ENCODE data around the gene KRT86. TPM values are rescaled to one million over a fixed set of nuclear protein-coding genes. Genes with fewer than 3 reads are reported as not detected.

KRT86 gene
- total and polyA plus RNA-seq, 4 experiments from 2014 or later = not detected

GRCh38 chr12:52316701-52317100, 42.3 kb downstream of the KRT86 start:
- POLR2A ChIA-PET (ENCODE audit: partially characterized antibody) = no interaction called here
- CTCF ChIA-PET (ENCODE audit: partially characterized antibody) = interaction anchor here (2.9 kb wide), 1 partner anchor 11 kb away, joined by 12 read pairs; no protein-coding TSS in a partner anchor
- H3K4me1 Mint-ChIP-seq = no peaks in the 10 kb centered on the region
- no peak for DNase-seq
- no peak overlapping the region for H3K4me3 ChIP-seq (ENCODE audit: low read length in 2 of 2)
- no peaks in the 10 kb centered on the region for H3K9me3 ChIP-seq (ENCODE audit: control insufficient read depth in 1 of 2, low read length in 2 of 2)
- no peaks in the 10 kb centered on the region for H3K36me3 Mint-ChIP-seq
- no peak overlapping the region for H3K27ac Mint-ChIP-seq
- intact Hi-C loops (cut with micrococcal nuclease) = no loop called here
- no peaks in the 10 kb centered on the region for H3K9me3 Mint-ChIP-seq
- no peak overlapping the region for H3K27ac ChIP-seq (ENCODE audit: low read depth, low read length)
- peaks cover 8% of the 10 kb centered on the region for H3K27me3 ChIP-seq (ENCODE audit: insufficient read depth, low read length)
- H3K4me3 Mint-ChIP-seq = no peak overlapping the region
- no peaks in the 10 kb centered on the region for H3K36me3 ChIP-seq (ENCODE audit: insufficient read depth, low read length)
- H3K4me1 ChIP-seq (ENCODE audit: insufficient read depth, low read length) = no peaks in the 10 kb centered on the region
- peaks cover 6 to 25% of the 10 kb centered on the region in 2 donors for H3K27me3 Mint-ChIP-seq

GRCh38 chr12:52317468-52318052, 43.1 kb downstream of the KRT86 start:
- intact Hi-C loops (cut with micrococcal nuclease) = no loop called here
- no peaks in the 10 kb centered on the region for H3K4me1 Mint-ChIP-seq
- H3K4me1 ChIP-seq (ENCODE audit: insufficient read depth, low read length) = no peaks in the 10 kb centered on the region
- no peak overlapping the region for H3K4me3 ChIP-seq (ENCODE audit: low read length in 2 of 2)
- H3K36me3 ChIP-seq (ENCODE audit: insufficient read depth, low read length) = no peaks in the 10 kb centered on the region
- no peak overlapping the region for H3K27ac ChIP-seq (ENCODE audit: low read depth, low read length)
- no peaks in the 10 kb centered on the region for H3K36me3 Mint-ChIP-seq
- peaks cover 11% of the 10 kb centered on the region for H3K27me3 ChIP-seq (ENCODE audit: insufficient read depth, low read length)
- CTCF ChIA-PET (ENCODE audit: partially characterized antibody) = interaction anchor here (1.3 kb wide), 1 partner anchor 10 kb away, joined by 3 read pairs; no protein-coding TSS in a partner anchor
- H3K9me3 Mint-ChIP-seq = no peaks in the 10 kb centered on the region
- H3K9me3 ChIP-seq (ENCODE audit: control insufficient read depth in 1 of 2, low read length in 2 of 2) = no peaks in the 10 kb centered on the region
- no peak overlapping the region for H3K27ac Mint-ChIP-seq
- H3K27me3 Mint-ChIP-seq = peaks cover 6 to 19% of the 10 kb centered on the region in 2 donors
- H3K4me3 Mint-ChIP-seq = no peak overlapping the region
- POLR2A ChIA-PET (ENCODE audit: partially characterized antibody) = no interaction called here
- no peak for DNase-seq

- H3K27me3 ChIP-seq (ENCODE audit: insufficient read depth, low read length) = peaks cover 11% of the 10 kb centered on the region
Measured at GRCh38 chr12:52318241-52318990, 44.0 kb downstream of the KRT86 start.

GRCh38 chr12:52319097-52319496, 44.7 kb downstream of the KRT86 start:
- ChIA-PET CTCF (ENCODE audit: partially characterized antibody) (interaction anchor here (1.1 to 1.5 kb wide), 5 partner anchors 9 to 162 kb away, joined by 3 to 5 read pairs (median 3); no protein-coding TSS in a partner anchor), POLR2A (ENCODE audit: partially characterized antibody) (no interaction called here)
- Histone ChIP-seq H3K36me3 (ENCODE audit: insufficient read depth, low read length) (no peaks in the 10 kb centered on the region), H3K27ac (ENCODE audit: low read depth, low read length) (no peak overlapping the region), H3K4me3 (ENCODE audit: low read length in 2 of 2) (no peak overlapping the region), H3K9me3 (ENCODE audit: control insufficient read depth in 1 of 2, low read length in 2 of 2) (no peaks in the 10 kb centered on the region), H3K27me3 (ENCODE audit: insufficient read depth, low read length) (peaks cover 11% of the 10 kb centered on the region), H3K4me1 (ENCODE audit: insufficient read depth, low read length) (no peaks in the 10 kb centered on the region)
- H3K4me3 Mint-ChIP-seq = no peak overlapping the region
- no peaks in the 10 kb centered on the region for H3K9me3 Mint-ChIP-seq
- no peaks in the 10 kb centered on the region for H3K36me3 Mint-ChIP-seq
- peak in 1 of 5 donors; percentile 4 for DNase-seq
- H3K27ac Mint-ChIP-seq = peak overlapping the region in 1 of 7 donors; percentile 47
- H3K27me3 Mint-ChIP-seq = peaks cover 12 to 18% of the 10 kb centered on the region in 2 donors
- H3K4me1 Mint-ChIP-seq = no peaks in the 10 kb centered on the region
- intact Hi-C loops (cut with micrococcal nuclease) = no loop called here

More at GRCh38 chr12:52318241-52318990, 44.0 kb downstream of the KRT86 start:
- Histone ChIP-seq H3K4me3 (ENCODE audit: low read length in 2 of 2) (no peak overlapping the region), H3K36me3 (ENCODE audit: insufficient read depth, low read length) (no peaks in the 10 kb centered on the region), H3K9me3 (ENCODE audit: control insufficient read depth in 1 of 2, low read length in 2 of 2) (no peaks in the 10 kb centered on the region), H3K4me1 (ENCODE audit: insufficient read depth, low read length) (no peaks in the 10 kb centered on the region), H3K27ac (ENCODE audit: low read depth, low read length) (no peak overlapping the region)
- intact Hi-C loops (cut with micrococcal nuclease) = no loop called here
- no peaks in the 10 kb centered on the region for H3K36me3 Mint-ChIP-seq
- H3K9me3 Mint-ChIP-seq = no peaks in the 10 kb centered on the region
- ChIA-PET CTCF (ENCODE audit: partially characterized antibody) (interaction anchor here (1.1 to 1.5 kb wide), 4 partner anchors 9 to 161 kb away, joined by 3 read pairs; no protein-coding TSS in a partner anchor), POLR2A (ENCODE audit: partially characterized antibody) (no interaction called here)
- H3K27me3 Mint-ChIP-seq = peaks cover 11 to 23% of the 10 kb centered on the region in 2 donors
- peak overlapping the region in 1 of 7 donors; percentile 15 for H3K27ac Mint-ChIP-seq
- no peaks in the 10 kb centered on the region for H3K4me1 Mint-ChIP-seq
- H3K4me3 Mint-ChIP-seq = no peak overlapping the region
- DNase-seq = no peak

- no peaks in the 10 kb centered on the region for H3K9me3 Mint-ChIP-seq
- CTCF ChIA-PET (ENCODE audit: partially characterized antibody) = interaction anchor here (1.1 to 2.4 kb wide), 3 partner anchors 10 to 559 kb away, joined by 3 to 5 read pairs (median 4); no protein-coding TSS in a partner anchor
- peak within 1 kb of the TSS in 1 of 7 donors; percentile 35 for H3K27ac Mint-ChIP-seq
- H3K4me1 Mint-ChIP-seq = no peaks in the 10 kb centered on the region
- H3K4me3 Mint-ChIP-seq = no peak within 1 kb of the TSS
- peaks cover 13 to 19% of the 10 kb centered on the region in 2 donors for H3K27me3 Mint-ChIP-seq
- DNase-seq = no peak
- intact Hi-C loops (cut with micrococcal nuclease) = no loop called here
- Histone ChIP-seq H3K4me1 (ENCODE audit: insufficient read depth, low read length) (no peaks in the 10 kb centered on the region), H3K36me3 (ENCODE audit: insufficient read depth, low read length) (no peaks in the 10 kb centered on the region), H3K9me3 (ENCODE audit: control insufficient read depth in 1 of 2, low read length in 2 of 2) (no peaks in the 10 kb centered on the region), H3K27ac (ENCODE audit: low read depth, low read length) (no peak within 1 kb of the TSS), H3K27me3 (ENCODE audit: insufficient read depth, low read length) (peaks cover 7% of the 10 kb centered on the region), H3K4me3 (ENCODE audit: low read length in 2 of 2) (no peak within 1 kb of the TSS)
- H3K36me3 Mint-ChIP-seq = no peaks in the 10 kb centered on the region
- POLR2A ChIA-PET (ENCODE audit: partially characterized antibody) = no interaction called here
Measured at GRCh38 chr12:52320784-52321400, 46.4 kb downstream of the KRT86 start, which contains the start of gene KRT83. KRT83 (minus strand) TSS chr12:52321398; CDS start chr12:52321335, 63 bp downstream.

GRCh38 chr12:52321418-52321817, 47.0 kb downstream of the KRT86 start:
- intact Hi-C loops (cut with micrococcal nuclease) = no loop called here
- ChIA-PET POLR2A (ENCODE audit: partially characterized antibody) (no interaction called here), CTCF (ENCODE audit: partially characterized antibody) (interaction anchor here (1.1 to 2.4 kb wide), 3 partner anchors 10 to 558 kb away, joined by 3 to 5 read pairs (median 4); no protein-coding TSS in a partner anchor)
- no peaks in the 10 kb centered on the region for H3K4me1 Mint-ChIP-seq
- H3K4me1 ChIP-seq (ENCODE audit: insufficient read depth, low read length) = no peaks in the 10 kb centered on the region
- no peaks in the 10 kb centered on the region for H3K9me3 Mint-ChIP-seq
- H3K27ac Mint-ChIP-seq = no peak overlapping the region
- H3K36me3 Mint-ChIP-seq = no peaks in the 10 kb centered on the region
- no peak overlapping the region for H3K4me3 ChIP-seq (ENCODE audit: low read length in 2 of 2)
- H3K4me3 Mint-ChIP-seq = no peak overlapping the region
- no peaks in the 10 kb centered on the region for H3K36me3 ChIP-seq (ENCODE audit: insufficient read depth, low read length)
- DNase-seq = no peak
- H3K27me3 Mint-ChIP-seq = peaks cover 13 to 19% of the 10 kb centered on the region in 2 donors
- no peak overlapping the region for H3K27ac ChIP-seq (ENCODE audit: low read depth, low read length)
- H3K27me3 ChIP-seq (ENCODE audit: insufficient read depth, low read length) = peaks cover 7% of the 10 kb centered on the region
- no peaks in the 10 kb centered on the region for H3K9me3 ChIP-seq (ENCODE audit: control insufficient read depth in 1 of 2, low read length in 2 of 2)

GRCh38 chr12:52322069-52322468, 47.6 kb downstream of the KRT86 start:
- ChIA-PET CTCF (ENCODE audit: partially characterized antibody) (interaction anchor here (1.1 to 2.4 kb wide), 3 partner anchors 9 to 558 kb away, joined by 3 to 5 read pairs (median 4); no protein-coding TSS in a partner anchor), POLR2A (ENCODE audit: partially characterized antibody) (no interaction called here)
- Mint-ChIP-seq H3K9me3 (no peaks in the 10 kb centered on the region), H3K27me3 (peaks cover 13 to 19% of the 10 kb centered on the region in 2 donors), H3K4me3 (no peak overlapping the region), H3K36me3 (no peaks in the 10 kb centered on the region), H3K27ac (peak overlapping the region in 1 of 7 donors; percentile 35), H3K4me1 (peaks cover 0 to under 1% (median 0%) of the 10 kb centered on the region in 4 donors)
- no peak for DNase-seq
- H3K36me3 ChIP-seq (ENCODE audit: insufficient read depth, low read length) = no peaks in the 10 kb centered on the region
- no peak overlapping the region for H3K4me3 ChIP-seq (ENCODE audit: low read length in 2 of 2)
- intact Hi-C loops (cut with micrococcal nuclease) = no loop called here
- no peaks in the 10 kb centered on the region for H3K9me3 ChIP-seq (ENCODE audit: control insufficient read depth in 1 of 2, low read length in 2 of 2)
- no peak overlapping the region for H3K27ac ChIP-seq (ENCODE audit: low read depth, low read length)
- no peaks in the 10 kb centered on the region for H3K4me1 ChIP-seq (ENCODE audit: insufficient read depth, low read length)
- peaks cover 7% of the 10 kb centered on the region for H3K27me3 ChIP-seq (ENCODE audit: insufficient read depth, low read length)
